ENCODE data around the gene CLDN11.

CLDN11 gene

DNA sequence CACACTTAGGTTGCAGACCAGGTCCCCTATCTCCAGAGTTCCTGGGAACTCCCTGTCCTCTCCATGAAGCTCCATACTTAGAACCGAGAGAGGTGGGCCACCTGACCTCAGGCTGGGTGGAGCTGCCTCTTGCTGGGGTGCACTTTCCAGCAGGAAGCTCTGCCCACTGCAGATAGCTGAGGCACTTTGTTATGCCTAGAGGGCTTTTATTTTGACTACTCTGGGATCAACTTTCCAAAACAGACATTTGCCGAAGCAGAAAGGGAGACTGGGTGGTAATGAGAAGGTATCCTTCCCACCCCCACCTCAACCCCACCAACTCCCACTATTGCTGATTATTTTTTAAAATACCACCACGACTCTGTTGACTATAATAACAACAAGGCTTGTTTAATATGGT lies 54.7 kb downstream of the CLDN11 start:
- no peak for DNase-seq

DNA sequence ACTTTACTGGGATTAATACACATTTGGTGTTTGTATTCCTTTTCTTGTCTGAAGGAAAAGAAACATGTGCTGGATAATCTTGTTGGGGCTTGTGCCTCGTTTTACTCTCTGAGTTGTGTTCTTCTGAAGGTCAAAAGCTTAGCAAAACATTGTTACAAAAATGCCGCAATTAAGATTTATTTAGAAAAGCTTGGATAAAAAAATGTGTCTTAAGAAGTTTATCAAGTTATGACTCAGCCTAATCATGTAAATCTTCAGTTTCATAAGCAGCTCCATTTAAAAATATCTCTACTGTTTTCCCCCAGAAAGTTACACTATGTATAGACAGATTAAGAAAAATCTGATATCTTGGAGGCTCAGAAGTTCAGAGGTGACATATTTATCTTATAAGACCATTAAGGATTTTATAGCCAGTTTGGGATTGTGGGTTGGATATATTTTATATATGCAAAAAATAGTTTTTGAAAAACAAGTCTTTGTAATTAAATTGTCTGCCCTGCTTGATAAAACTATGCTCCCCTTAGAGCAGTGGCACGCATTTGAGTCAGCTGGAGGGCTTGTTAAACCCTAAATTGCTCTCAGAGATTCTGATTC lies 56.5 kb downstream of the CLDN11 start:
- DNase-seq, result no peak

DNA sequence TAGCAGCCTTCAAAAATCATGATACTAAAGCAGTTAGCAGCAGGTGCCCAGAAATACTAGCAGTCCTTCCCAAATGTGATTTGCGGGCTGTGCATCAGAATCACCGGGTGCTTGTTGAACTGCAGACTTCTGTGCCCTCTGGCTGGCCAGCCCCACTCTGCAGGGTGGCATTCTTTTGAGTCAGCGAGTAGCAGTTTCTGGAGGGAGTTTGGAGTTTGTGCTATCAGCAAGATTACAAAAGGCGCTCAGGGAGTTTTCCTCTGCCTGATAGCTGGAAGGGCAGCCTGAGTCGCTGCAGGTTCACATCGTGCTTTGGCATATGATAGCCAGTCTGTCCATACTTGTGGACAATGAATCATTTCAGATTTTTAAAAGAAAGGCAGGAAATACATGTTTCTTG lies 57.6 kb downstream of the CLDN11 start:
- DNase-seq, result peak; percentile 36

DNA sequence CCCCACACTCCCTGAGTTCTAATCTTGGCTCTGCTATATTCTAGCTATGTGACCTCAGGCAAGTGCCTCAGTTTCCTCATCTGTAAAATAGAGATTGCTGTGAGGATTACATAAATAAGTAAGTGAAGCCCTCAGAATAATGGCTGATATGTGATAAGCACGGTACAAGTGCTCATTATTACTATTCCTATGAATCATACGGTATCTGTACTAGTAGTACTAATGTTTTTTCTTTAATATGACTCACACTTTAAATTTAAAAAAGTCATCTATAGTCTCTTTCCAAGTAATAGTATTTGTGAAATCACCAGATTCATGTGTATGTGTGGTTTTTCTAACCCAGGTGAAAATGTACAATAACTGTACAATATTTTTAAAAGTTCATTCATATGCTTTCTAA lies 58.7 kb downstream of the CLDN11 start:
- DNase-seq, result no peak

DNA sequence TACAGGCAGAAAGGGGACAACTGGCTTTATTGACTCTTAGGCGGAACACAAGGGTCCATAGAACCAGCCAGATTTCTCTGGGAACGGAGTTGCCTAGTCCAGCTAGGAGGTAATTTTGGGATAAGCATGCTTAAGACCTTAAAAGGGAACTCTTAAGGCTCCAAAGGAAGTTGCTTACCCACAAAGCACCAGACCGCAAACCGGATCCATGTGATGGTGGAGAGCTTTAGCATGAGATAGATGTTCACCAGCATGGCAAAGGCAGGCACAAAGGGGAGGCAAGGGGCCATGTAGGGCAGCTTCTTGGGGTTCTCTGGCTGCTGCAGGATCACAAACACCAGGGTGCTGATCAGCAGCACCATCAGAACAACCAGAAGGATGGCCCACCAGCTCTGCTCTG lies 61.4 kb downstream of the CLDN11 start:
- DNase-seq, result no peak

DNA sequence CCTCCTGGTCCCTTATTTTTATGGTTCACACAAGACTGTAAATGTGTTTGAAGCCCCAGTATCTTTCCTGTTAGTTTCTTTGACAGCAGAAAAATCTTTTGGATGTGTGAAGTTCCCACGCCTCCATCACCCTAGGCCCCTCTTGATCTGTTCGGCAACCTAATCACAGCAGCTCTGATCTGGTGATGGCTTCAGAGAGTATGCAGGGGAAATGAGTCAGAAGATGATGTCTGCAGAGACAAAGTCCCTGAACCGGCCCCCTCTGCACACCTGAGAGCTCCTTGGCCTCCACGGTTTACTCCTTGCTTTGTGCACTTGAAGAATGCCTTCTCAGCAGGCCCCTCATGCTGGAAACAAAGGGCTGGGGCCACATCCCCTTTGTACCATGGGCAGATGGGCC lies 63.5 kb downstream of the CLDN11 start:
- DNase-seq, result no peak

DNA sequence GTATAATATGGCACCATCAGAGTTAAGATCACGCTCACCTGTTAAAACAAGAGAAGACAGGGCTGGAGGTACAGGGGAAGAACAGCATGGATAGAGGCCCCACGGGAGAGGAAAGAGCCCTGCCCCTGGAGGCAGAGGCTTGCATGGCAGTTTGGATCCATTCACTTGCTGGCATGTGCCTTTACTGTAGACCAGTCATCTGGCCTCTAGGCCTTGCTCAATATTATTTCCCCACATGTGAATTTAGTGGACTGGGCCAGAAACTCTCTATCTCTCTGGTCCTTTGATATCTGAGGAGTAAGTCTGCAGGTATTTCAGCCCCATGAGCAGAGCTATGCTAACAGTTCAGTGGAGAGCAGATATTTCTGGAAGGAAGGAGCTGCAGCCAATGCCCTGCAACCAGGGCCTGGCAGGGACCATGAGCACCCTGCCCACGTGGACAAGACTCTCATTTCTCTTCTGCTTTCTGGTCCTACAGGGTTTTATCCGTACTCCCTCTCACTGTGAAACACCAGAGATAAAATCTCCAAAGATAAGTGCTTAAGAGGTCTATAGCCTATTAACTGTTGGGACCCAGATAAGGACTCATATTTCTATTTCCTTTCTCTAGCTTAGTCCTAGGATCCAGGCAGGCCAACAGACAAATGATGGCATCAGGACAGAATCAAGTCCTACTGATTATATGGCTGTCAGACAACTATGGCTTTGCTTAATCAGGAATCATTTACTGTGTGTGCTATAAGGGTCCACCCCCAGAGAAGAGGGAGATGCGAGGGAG lies 65.0 kb downstream of the CLDN11 start:
- DNase-seq, result no peak
